HepG2 (cell line): ENCODE measurements around the gene NDUFV1. TPM values are rescaled to one million over a fixed set of nuclear protein-coding genes. Genes with fewer than 3 reads are reported as not detected.

Source experiments
- ATAC-seq: fragments of 200-7000 bp; cut with Tn5 transposase; 3 replicates; pipeline ENCODE4 v1.9.1; 2020; ENCODE audit warnings: mild to moderate bottlenecking, moderate library complexity
- BruUV-seq: library from RNA; stranded (reverse); fragments of 400-500 nt; replicated peaks from 2 replicates; lab custom pipeline; 2021; lab: Mats Ljungman, UMichigan
- CTCF ChIA-PET: fragments of 300-600 bp; formaldehyde crosslinking; extraction: SDS; loops from one replicate; lab custom pipeline; 2021; ENCODE audit warnings: low total read pairs, inconsistent platforms, low intra/inter-chr PET ratio; lab: Yijun Ruan, JAX
- POLR2A ChIA-PET: fragments of 350-600 bp; sonication (Branson Sonifier 250); formaldehyde crosslinking; loops from one replicate; lab custom pipeline; 2020; ENCODE audit warnings: antibody characterized with exemption, inconsistent platforms; lab: Yijun Ruan, JAX
- DNase-seq: peaks from one replicate; pipeline ENCODE4 v3.0.0-alpha.2; 2015; ENCODE audit warnings: low spot score
- FAIRE-seq: peaks from 3 replicates; lab custom pipeline; 2011; peaks lifted over from hg19 to GRCh38; lab: Jason Lieb, UNC
- H2AFZ ChIP-seq: one replicate; pipeline ENCODE4 v1.6.1; 2011; ENCODE audit warnings: low read length, inconsistent platforms
- H3K27ac ChIP-seq: fragments of 300-600 bp; 3 replicates; pipeline ENCODE4 v1.8.0; 2011; ENCODE audit warnings: mixed run types, mild to moderate bottlenecking, mixed read lengths, low read length, inconsistent platforms; ENCODE audit not compliant: insufficient read depth; ENCODE audit errors: extremely low read length
- H3K27me3 ChIP-seq, 2 experiments: fragments of 200-600 bp in 1 of 2; 2 replicates in 1 of 2; 3 replicates in 1 of 2; pipeline versions ENCODE4 v1.6.0 to v1.8.0; 2011; ENCODE audit warnings: low read length in 2 of 2, mild to moderate bottlenecking in 2 of 2, moderate library complexity in 2 of 2, inconsistent platforms in 1 of 2; ENCODE audit not compliant: insufficient read depth in 2 of 2, control insufficient read depth in 1 of 2
- H3K36me3 ChIP-seq, 2 experiments: fragments of 200-600 bp in 1 of 2; replicated peaks in 1 of 2; 2 replicates in 1 of 2; 3 replicates in 1 of 2; pipeline versions ENCODE4 v1.5.1 to v1.8.0; 2011; ENCODE audit warnings: low read length in 2 of 2, inconsistent platforms in 1 of 2; ENCODE audit not compliant: insufficient read depth in 2 of 2, control insufficient read depth in 1 of 2
- H3K4me1 ChIP-seq: 2 replicates; pipeline ENCODE4 v1.5.1; 2012; ENCODE audit warnings: low read length, inconsistent platforms; ENCODE audit not compliant: insufficient read depth
- H3K4me2 ChIP-seq: 2 replicates; pipeline ENCODE4 v1.6.0; 2011; ENCODE audit warnings: low read depth, low read length, inconsistent platforms
- H3K4me3 ChIP-seq, 3 experiments: fragments of 200-600 bp in 1 of 3; sonication (generic), shearing (Covaris generic) in 1 of 3; replicated peaks in 1 of 3; 2 replicates each; pipeline ENCODE4 v1.5.1; 2011 to 2016; ENCODE audit warnings: low read length in 3 of 3, inconsistent platforms in 2 of 3, low read depth in 2 of 3, mild to moderate bottlenecking in 2 of 3, control low read depth in 1 of 3, mixed read lengths in 1 of 3; ENCODE audit not compliant: insufficient read depth in 1 of 3
- H3K79me2 ChIP-seq: one replicate; pipeline ENCODE4 v1.6.1; 2011; ENCODE audit warnings: low read length, inconsistent platforms; ENCODE audit not compliant: insufficient read depth
- H3K9ac ChIP-seq: 2 replicates; pipeline ENCODE4 v1.6.0; 2011; ENCODE audit warnings: mild to moderate bottlenecking, low read depth, low read length, inconsistent platforms; ENCODE audit not compliant: insufficient read depth
- H3K9me3 ChIP-seq: 2 replicates; pipeline ENCODE4 v1.5.1; 2012; ENCODE audit warnings: mild to moderate bottlenecking, low read length
- H4K20me1 ChIP-seq: 2 replicates; pipeline ENCODE4 v1.6.0; 2011; ENCODE audit warnings: inconsistent platforms, mild to moderate bottlenecking, low read length, moderate library complexity; ENCODE audit not compliant: insufficient read depth
- AKAP8 ChIP-seq: sonication (generic); formaldehyde crosslinking; IDR thresholded peaks from 2 replicates; pipeline ENCODE4 v1.5.1; 2020; ENCODE audit warnings: mild to moderate bottlenecking, missing genetic modification reagents
- CHCHD3 ChIP-seq: sonication (generic); formaldehyde crosslinking; IDR thresholded peaks from 2 replicates; pipeline ENCODE4 v1.8.0; 2022; ENCODE audit warnings: mild to moderate bottlenecking, missing genetic modification reagents, moderate library complexity
- ETV5 ChIP-seq: IDR thresholded peaks from 2 replicates; pipeline ENCODE4 v1.6.1; 2018; ENCODE audit warnings: missing biosample characterization, missing genetic modification reagents, inconsistent platforms, borderline replicate concordance
- MED8 ChIP-seq: sonication (generic); formaldehyde crosslinking; IDR thresholded peaks from 2 replicates; pipeline ENCODE4 v1.8.1; 2023; ENCODE audit warnings: mild to moderate bottlenecking, missing genetic modification reagents; ENCODE audit not compliant: insufficient replicate concordance
- POLR2A ChIP-seq, 2 experiments: IDR thresholded peaks; 2 replicates each; pipeline ENCODE4 v1.6.1; 2011; ENCODE audit warnings: low read depth in 2 of 2, low read length in 2 of 2, mild to moderate bottlenecking in 1 of 2, moderate library complexity in 1 of 2; ENCODE audit not compliant: insufficient read depth in 1 of 2
- WGBS: methylation state at CpG from one replicate; pipeline ENCODE4 v1.1.6; 2017; ENCODE audit warnings: low lambda C conversion rate; 5-methylcytosine and 5-hydroxymethylcytosine counted together
- in situ Hi-C: cut with HindIII; loops from 2 replicates; pipeline ENCODE4 v1.10.0; 2017; ENCODE audit warnings: low pct_unique_long_range_greater_than_20kb; ENCODE audit not compliant: extremely low pct_ligation_motif_present
- intact Hi-C: fragments of 100-400 bp; cut with micrococcal nuclease; formaldehyde crosslinking; loops from one replicate; pipeline ENCODE4 v1.10.0; 2022; ENCODE audit not compliant: unreplicated experiment
- polyA plus RNA-seq, 8 experiments: library from polyadenylated mRNA; depleted of rRNA in 3 of 8; stranded (reverse) in 7 of 8; unstranded in 1 of 8; fragments of >200 nt; fragmentation: Illumina TruSeq in 4 of 8; extraction: Trizol in 4 of 8; gene quantifications; 2 replicates each; pipeline versions ENCODE4 v1.2.1 to v1.2.3, GENCODE V29; 2011 to 2016; ENCODE audit warnings: low read depth in 4 of 8, missing spikeins in 1 of 8, mixed read lengths in 1 of 8; ENCODE audit not compliant: insufficient read depth in 1 of 8
- total RNA-seq, 5 experiments: library from RNA; depleted of rRNA; stranded (reverse); fragments of >200 nt; fragmentation: Illumina TruSeq; extraction: Trizol; gene quantifications; 2 replicates each; pipeline ENCODE4 v1.2.3, GENCODE V29; 2016; ENCODE audit warnings: low read depth in 1 of 5
- TF ChIP-seq, protein P1 (sequence below): sonication (generic); formaldehyde crosslinking; IDR thresholded peaks from 2 replicates; pipeline ENCODE4 v1.4.0; 2020; ENCODE audit warnings: mild to moderate bottlenecking, missing genetic modification reagents
- TF ChIP-seq, protein P2 (sequence below): sonication (generic); formaldehyde crosslinking; IDR thresholded peaks from 2 replicates; pipeline ENCODE4 v1.9.0; 2022; ENCODE audit warnings: missing genetic modification reagents, mild to moderate bottlenecking, borderline replicate concordance
- TF ChIP-seq, protein P3 (sequence below): sonication (generic); formaldehyde crosslinking; IDR thresholded peaks from 2 replicates; pipeline ENCODE4 v1.8.1; 2023; ENCODE audit warnings: mild to moderate bottlenecking, inconsistent platforms, moderate library complexity, missing genetic modification reagents, borderline replicate concordance
- TF ChIP-seq, protein P4 (sequence below): sonication (generic); formaldehyde crosslinking; IDR thresholded peaks from 2 replicates; pipeline ENCODE4 v1.5.0; 2020; ENCODE audit warnings: mild to moderate bottlenecking, missing genetic modification reagents, borderline replicate concordance

NDUFV1 gene
- total and polyA plus RNA-seq, 2 of the 13 experiments (the other 11 are each of a cell fraction or from before 2014, with no cell fraction given): 88.9 to 137 TPM

DNA sequence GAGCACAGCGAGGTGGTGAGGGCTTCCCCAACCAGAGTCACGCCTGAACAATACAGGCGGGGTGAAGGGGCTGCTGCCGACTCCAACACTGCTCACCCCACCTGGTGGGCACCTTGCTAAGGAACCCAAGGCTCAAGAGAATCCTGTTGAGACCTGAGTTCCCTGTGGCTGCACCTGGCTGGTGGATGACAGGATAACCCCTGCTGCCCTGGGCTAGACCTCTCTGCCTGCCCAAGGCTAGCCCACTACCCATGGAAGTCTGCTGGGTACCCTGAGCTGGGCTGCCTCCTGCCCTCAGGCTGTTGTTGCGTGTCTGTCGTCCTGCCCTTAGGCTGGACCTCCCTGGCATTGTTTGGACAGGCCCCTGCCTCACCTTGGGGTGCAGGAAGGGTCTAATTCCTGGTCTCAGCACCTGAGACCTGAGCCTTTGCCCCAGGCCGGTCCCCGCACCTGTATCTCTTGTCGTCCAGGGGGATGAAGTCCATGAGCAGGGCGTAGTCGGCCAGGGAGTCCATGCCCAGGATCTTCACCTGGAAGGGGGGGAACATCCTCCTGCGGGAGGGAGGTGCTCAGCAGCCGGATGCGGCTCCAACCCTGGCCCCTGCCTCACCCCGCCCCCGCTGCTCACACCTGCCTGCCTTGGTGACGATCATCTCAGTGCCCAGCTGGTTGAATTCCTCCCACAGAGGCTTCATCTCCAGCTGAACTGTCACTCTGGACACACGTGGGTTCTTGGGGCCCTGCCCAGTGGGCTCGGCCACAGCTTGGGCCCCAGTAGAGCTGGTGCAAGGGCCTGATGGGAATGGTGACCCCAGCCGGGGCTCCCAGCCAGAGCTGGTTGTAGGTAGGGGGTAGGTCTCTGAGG lies 27.9 kb downstream of the NDUFV1 start:
- CTCF ChIA-PET: interaction anchor here (1.5 kb wide), 1 partner anchor 25 kb away, joined by 4 read pairs; no protein-coding TSS in a partner anchor
- TF ChIP-seq AKAP8 (CRISPR knock-in tag): peak; percentile 0; the same call in 1 of the 2 replicates
- TF ChIP-seq, protein P1, sequence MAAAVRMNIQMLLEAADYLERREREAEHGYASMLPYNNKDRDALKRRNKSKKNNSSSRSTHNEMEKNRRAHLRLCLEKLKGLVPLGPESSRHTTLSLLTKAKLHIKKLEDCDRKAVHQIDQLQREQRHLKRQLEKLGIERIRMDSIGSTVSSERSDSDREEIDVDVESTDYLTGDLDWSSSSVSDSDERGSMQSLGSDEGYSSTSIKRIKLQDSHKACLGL (CRISPR knock-in tag): 0 out of 2 replicates have a peak, but pooled peaks have one; percentile 32
- TF ChIP-seq, protein P2, sequence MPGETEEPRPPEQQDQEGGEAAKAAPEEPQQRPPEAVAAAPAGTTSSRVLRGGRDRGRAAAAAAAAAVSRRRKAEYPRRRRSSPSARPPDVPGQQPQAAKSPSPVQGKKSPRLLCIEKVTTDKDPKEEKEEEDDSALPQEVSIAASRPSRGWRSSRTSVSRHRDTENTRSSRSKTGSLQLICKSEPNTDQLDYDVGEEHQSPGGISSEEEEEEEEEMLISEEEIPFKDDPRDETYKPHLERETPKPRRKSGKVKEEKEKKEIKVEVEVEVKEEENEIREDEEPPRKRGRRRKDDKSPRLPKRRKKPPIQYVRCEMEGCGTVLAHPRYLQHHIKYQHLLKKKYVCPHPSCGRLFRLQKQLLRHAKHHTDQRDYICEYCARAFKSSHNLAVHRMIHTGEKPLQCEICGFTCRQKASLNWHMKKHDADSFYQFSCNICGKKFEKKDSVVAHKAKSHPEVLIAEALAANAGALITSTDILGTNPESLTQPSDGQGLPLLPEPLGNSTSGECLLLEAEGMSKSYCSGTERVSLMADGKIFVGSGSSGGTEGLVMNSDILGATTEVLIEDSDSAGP (CRISPR knock-in tag): 0 out of 2 replicates have a peak, but pooled peaks have one; percentile 5
- peak; percentile 37 for TF ChIP-seq MED8 (CRISPR knock-in tag)
- TF ChIP-seq, protein P3, sequence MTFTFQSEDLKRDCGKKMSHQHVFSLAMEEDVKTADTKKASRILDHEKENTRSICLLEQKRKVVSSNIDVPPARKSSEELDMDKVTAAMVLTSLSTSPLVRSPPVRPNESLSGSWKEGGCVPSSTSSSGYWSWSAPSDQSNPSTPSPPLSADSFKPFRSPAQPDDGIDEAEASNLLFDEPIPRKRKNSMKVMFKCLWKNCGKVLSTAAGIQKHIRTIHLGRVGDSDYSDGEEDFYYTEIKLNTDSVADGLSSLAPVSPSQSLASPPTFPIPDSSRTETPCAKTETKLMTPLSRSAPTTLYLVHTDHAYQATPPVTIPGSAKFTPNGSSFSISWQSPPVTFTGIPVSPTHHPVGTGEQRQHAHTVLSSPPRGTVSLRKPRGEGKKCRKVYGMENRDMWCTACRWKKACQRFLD: no peak
- no peak for TF ChIP-seq CHCHD3
- TF ChIP-seq, protein P4, sequence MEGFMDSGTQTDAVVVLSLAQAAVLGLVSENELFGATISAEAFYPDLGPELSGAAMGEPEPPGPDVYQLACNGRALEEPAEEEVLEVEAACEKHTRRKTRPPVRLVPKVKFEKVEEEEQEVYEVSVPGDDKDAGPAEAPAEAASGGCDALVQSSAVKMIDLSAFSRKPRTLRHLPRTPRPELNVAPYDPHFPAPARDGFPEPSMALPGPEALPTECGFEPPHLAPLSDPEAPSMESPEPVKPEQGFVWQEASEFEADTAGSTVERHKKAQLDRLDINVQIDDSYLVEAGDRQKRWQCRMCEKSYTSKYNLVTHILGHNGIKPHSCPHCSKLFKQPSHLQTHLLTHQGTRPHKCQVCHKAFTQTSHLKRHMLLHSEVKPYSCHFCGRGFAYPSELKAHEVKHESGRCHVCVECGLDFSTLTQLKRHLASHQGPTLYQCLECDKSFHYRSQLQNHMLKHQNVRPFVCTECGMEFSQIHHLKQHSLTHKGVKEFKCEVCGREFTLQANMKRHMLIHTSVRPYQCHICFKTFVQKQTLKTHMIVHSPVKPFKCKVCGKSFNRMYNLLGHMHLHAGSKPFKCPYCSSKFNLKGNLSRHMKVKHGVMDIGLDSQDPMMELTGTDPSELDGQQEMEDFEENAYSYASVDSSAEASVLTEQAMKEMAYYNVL: 0 out of 2 replicates have a peak, but pooled peaks have one; percentile 20
- peak; percentile 36; the same call in 1 of the 2 replicates for TF ChIP-seq ETV5 (CRISPR knock-in tag)
- no peak for TF ChIP-seq POLR2A (IDR thresholded peaks at IDR 0.05; ENCODE audit: insufficient read depth in 1 of 2, low read depth in 2 of 2, low read length in 2 of 2)
- no peaks in the 10 kb centered on the region for H3K79me2 ChIP-seq
- intact Hi-C loops: no loop called here
- peak overlapping the region; percentile 36 for H3K4me2 ChIP-seq
- POLR2A ChIA-PET: no interaction called here
- ATAC-seq (no peak), FAIRE-seq (no peak), DNase-seq (no peak)
- H3K4me1 ChIP-seq: peaks cover 49% of the 10 kb centered on the region
- H2AFZ ChIP-seq: no peak overlapping the region
- no TSS peak for BruUV-seq
- H3K9ac ChIP-seq: no peak overlapping the region
- peaks cover 0 to 8% of the 10 kb centered on the region in 2 experiments; a peak in 4 of 5 replicates for H3K27me3 ChIP-seq
- H3K4me3 ChIP-seq: no peak overlapping the region
- no peaks in the 10 kb centered on the region for H4K20me1 ChIP-seq
- no peak overlapping the region for H3K27ac ChIP-seq
- no peaks in the 10 kb centered on the region for H3K36me3 ChIP-seq
- 29% methylated on average over 3 of the region's 20 CpGs for WGBS
- no peaks in the 10 kb centered on the region for H3K9me3 ChIP-seq
- in situ Hi-C loops: no loop called here
